HG03520 (cell line): ENCODE results near the gene UHRF2.
"Not testable (repeated sequence)": the region's sequence is repeated elsewhere in the genome, so short reads cannot be mapped to it uniquely, and the experiment has no call there.

ENCODE experiments used
- ATAC-seq: cut with Tn5 transposase; IDR thresholded peaks from one replicate; pipeline ENCODE4 v1.9.1; 2021; ENCODE audit warnings: mild to moderate bottlenecking, moderate library complexity; ENCODE audit not compliant: unreplicated experiment

Gene UHRF2

GRCh38 chr9:6426117-6426516, 13.1 kb downstream of the UHRF2 start:
- no peak for ATAC-seq

GRCh38 chr9:6428940-6429889, 16.2 kb downstream of the UHRF2 start:
- ATAC-seq, result peak; percentile 92

- no peak for ATAC-seq
These were observed 18.0 kb downstream of the UHRF2 start for GRCh38 chr9:6431038-6431437.

- no peak for ATAC-seq
These were observed 20.4 kb downstream of the UHRF2 start for GRCh38 chr9:6433410-6433809.

GRCh38 chr9:6439051-6439703, 26.2 kb downstream of the UHRF2 start:
- ATAC-seq, result no peak

GRCh38 chr9:6440405-6440804, 27.4 kb downstream of the UHRF2 start:
- no peak for ATAC-seq

- ATAC-seq, result no peak
These were observed 28.3 kb downstream of the UHRF2 start for GRCh38 chr9:6441269-6441668.

- no peak for ATAC-seq
These were observed 30.7 kb downstream of the UHRF2 start for GRCh38 chr9:6443661-6444060.

GRCh38 chr9:6444128-6444527, 31.1 kb downstream of the UHRF2 start:
- no peak for ATAC-seq

GRCh38 chr9:6449086-6449485, 36.1 kb downstream of the UHRF2 start:
- ATAC-seq, result no peak

GRCh38 chr9:6449645-6450044, 36.6 kb downstream of the UHRF2 start:
- ATAC-seq, result no peak

- ATAC-seq, result no peak
These were observed 37.8 kb downstream of the UHRF2 start for GRCh38 chr9:6450641-6451375.

GRCh38 chr9:6455292-6455691, 42.3 kb downstream of the UHRF2 start:
- ATAC-seq, result not testable (repeated sequence)

- not testable (repeated sequence) for ATAC-seq
These were observed 45.7 kb downstream of the UHRF2 start for GRCh38 chr9:6458704-6459103.

GRCh38 chr9:6459718-6460117, 46.7 kb downstream of the UHRF2 start:
- no peak for ATAC-seq

GRCh38 chr9:6460189-6460768, 47.3 kb downstream of the UHRF2 start:
- ATAC-seq, result no peak

- no peak for ATAC-seq
These were observed 48.6 kb downstream of the UHRF2 start for GRCh38 chr9:6461619-6462018.

GRCh38 chr9:6467006-6467625, 54.1 kb downstream of the UHRF2 start:
- ATAC-seq, result no peak

GRCh38 chr9:6471231-6471850, 58.3 kb downstream of the UHRF2 start:
- ATAC-seq, result no peak

GRCh38 chr9:6473151-6473550, 60.2 kb downstream of the UHRF2 start:
- no peak for ATAC-seq
